A673 (cell line): ENCODE measurements around the gene VWF.

Source experiments
- CTCF ChIP-seq: fragments of 300-800, 200-600 bp; sonication (generic); conservative IDR thresholded peaks from 2 replicates; pipeline ENCODE4 v1.5.1; 2017; ENCODE audit warnings: low read depth, mild to moderate bottlenecking, antibody characterized with exemption, low read length, moderate library complexity, mixed read lengths
- EZH2 ChIP-seq: fragments of 200-600 bp; sonication (generic); IDR thresholded peaks from 2 replicates; pipeline ENCODE4 v1.6.1; 2017; ENCODE audit warnings: borderline replicate concordance, low read depth, mild to moderate bottlenecking, mixed read lengths, antibody characterized with exemption, low read length; ENCODE audit not compliant: poor library complexity, severe bottlenecking

- TF ChIP-seq CTCF, result no peak
- no peak for TF ChIP-seq EZH2
Measured at GRCh38 chr12:6110006-6110405, 14.5 kb downstream of the VWF start.
